ENCODE data around the gene NR2E1. TPM values are rescaled to one million over a fixed set of nuclear protein-coding genes. Genes with fewer than 3 reads are reported as not detected.
A peak's percentile ranks its signal among the peaks of the same experiment; 100 is the strongest.

Gene NR2E1
- total RNA-seq, 1 experiment from 2014 or later, result 1.4 TPM

DNA sequence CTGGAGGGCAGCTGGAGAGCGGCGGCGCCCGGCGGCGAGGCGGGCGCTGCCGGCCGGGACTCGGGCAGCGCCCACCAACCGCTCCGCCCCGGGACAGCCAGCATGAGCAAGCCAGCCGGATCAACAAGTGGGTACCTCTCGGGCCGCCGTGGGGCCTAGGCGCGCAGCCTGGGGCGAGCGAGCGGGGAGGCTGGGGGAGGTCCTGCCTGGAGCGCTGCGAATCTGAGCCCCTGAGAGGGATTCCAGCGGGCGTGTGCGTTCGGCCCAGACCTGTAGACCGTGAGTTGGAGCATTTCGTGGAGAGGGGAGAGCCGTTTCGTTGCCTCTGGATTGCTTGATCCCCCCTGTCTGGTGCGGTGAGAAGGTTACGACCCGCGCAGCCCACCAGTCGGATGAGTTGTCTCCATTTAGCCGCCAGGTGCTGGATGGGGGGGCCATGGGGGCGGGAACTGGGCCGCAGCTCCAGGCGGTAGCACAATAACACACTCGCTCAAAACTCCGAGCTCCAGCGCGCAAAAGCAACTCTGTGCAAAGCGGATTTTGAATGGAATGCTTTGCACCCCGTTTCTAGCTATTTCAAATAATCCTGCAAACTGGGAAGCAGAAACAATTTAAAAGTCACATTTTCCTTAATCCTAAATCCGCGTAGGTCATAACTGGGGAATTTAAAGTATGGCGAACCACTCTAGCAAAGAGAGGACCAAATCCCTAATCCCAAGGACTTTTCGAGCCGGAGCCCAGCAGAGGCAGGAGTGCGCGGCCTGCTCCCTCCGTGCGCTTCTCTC, 1.0 kb downstream of the NR2E1 start:
- H3K27me3 Mint-ChIP-seq (ENCODE audit: insufficient read depth, unreplicated experiment), result peaks cover 3% of the 10 kb centered on the region
- CTCF ChIA-PET, result no interaction called here
- no peaks in the 10 kb centered on the region for H3K27me3 ChIP-seq (replicated peaks; ENCODE audit: control insufficient read depth, insufficient read depth, low read length)

DNA sequence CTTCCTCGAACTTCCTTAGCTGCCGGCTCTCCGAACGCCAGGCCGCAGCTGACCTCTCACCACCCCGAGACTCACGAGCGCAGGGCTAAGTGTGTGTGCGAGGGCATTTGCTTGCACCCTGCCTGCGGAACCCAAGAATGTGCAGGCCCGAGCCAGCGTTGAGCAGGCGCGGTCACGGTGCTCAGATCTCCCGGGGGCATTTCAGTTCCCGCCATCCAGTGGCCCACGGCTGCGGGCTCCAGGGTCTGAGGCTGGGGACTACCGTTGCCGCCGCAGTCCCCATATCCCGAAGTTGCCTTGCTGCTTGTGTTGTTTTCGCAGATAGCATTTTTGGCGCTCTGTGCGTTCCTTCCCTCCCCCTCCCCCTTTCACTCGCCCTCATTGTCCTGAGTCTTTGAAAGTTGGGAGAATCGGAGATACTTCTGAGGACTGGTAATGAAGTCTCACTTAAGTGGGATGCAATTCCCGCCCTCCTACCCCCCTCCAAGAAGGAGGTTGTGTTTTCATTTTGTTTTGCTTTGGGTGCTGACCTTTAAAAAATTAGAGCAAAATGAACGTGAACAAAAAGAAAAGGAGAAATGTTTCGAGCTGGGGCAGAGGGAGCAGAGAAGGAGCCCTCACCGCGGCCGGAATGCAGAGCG, 1.7 kb downstream of the NR2E1 start:
- no peak overlapping the region for H3K27ac Mint-ChIP-seq (ENCODE audit: unreplicated experiment)
- ChIA-PET POLR2A (no interaction called here), CTCF (no interaction called here)
- TF ChIP-seq, protein P1, sequence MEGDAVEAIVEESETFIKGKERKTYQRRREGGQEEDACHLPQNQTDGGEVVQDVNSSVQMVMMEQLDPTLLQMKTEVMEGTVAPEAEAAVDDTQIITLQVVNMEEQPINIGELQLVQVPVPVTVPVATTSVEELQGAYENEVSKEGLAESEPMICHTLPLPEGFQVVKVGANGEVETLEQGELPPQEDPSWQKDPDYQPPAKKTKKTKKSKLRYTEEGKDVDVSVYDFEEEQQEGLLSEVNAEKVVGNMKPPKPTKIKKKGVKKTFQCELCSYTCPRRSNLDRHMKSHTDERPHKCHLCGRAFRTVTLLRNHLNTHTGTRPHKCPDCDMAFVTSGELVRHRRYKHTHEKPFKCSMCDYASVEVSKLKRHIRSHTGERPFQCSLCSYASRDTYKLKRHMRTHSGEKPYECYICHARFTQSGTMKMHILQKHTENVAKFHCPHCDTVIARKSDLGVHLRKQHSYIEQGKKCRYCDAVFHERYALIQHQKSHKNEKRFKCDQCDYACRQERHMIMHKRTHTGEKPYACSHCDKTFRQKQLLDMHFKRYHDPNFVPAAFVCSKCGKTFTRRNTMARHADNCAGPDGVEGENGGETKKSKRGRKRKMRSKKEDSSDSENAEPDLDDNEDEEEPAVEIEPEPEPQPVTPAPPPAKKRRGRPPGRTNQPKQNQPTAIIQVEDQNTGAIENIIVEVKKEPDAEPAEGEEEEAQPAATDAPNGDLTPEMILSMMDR (IDR thresholded peaks at IDR 0.05; ENCODE audit: insufficient read depth in 1 of 2, low read depth in 1 of 2, low read length in 1 of 2, severe bottlenecking in 1 of 2, unreplicated experiment in 1 of 2), result no peak
- intact Hi-C loops (cut with micrococcal nuclease; ENCODE audit: unreplicated experiment), result no loop called here
- no peak for DNase-seq
- no peak overlapping the region for H3K4me3 Mint-ChIP-seq (ENCODE audit: unreplicated experiment)
- no peaks in the 10 kb centered on the region for H3K9me3 Mint-ChIP-seq (ENCODE audit: unreplicated experiment)
- H3K4me1 ChIP-seq, result no peaks in the 10 kb centered on the region
- peaks cover 3% of the 10 kb centered on the region for H3K27me3 Mint-ChIP-seq (ENCODE audit: insufficient read depth, unreplicated experiment)
- H3K36me3 Mint-ChIP-seq (ENCODE audit: insufficient read depth, unreplicated experiment), result no peaks in the 10 kb centered on the region
- no TSS peak for BruUV-seq (replicated peaks)
- peaks cover 14% of the 10 kb centered on the region for H3K4me1 Mint-ChIP-seq (ENCODE audit: low read depth, unreplicated experiment)
- no peaks in the 10 kb centered on the region for H3K36me3 ChIP-seq (ENCODE audit: control insufficient read depth, insufficient read depth, low read length)
- H3K4me3 ChIP-seq (ENCODE audit: low read depth, low read length), result no peak overlapping the region
- no peaks in the 10 kb centered on the region for H3K9me3 ChIP-seq
- H3K27me3 ChIP-seq (replicated peaks; ENCODE audit: control insufficient read depth, insufficient read depth, low read length), result no peaks in the 10 kb centered on the region

More for the DNA sequence above, 1.0 kb downstream of the NR2E1 start:
- no peak for DNase-seq
- H3K4me1 Mint-ChIP-seq (ENCODE audit: low read depth, unreplicated experiment), result peaks cover 14% of the 10 kb centered on the region
- POLR2A ChIA-PET, result no interaction called here
- no peaks in the 10 kb centered on the region for H3K9me3 Mint-ChIP-seq (ENCODE audit: unreplicated experiment)
- intact Hi-C loops (cut with micrococcal nuclease; ENCODE audit: unreplicated experiment), result no loop called here
- H3K36me3 Mint-ChIP-seq (ENCODE audit: insufficient read depth, unreplicated experiment), result no peaks in the 10 kb centered on the region
- Histone ChIP-seq H3K4me1 (no peaks in the 10 kb centered on the region), H3K4me3 (ENCODE audit: low read depth, low read length) (peak overlapping the region; percentile 50; the same call in 1 of the 2 replicates), H3K9me3 (no peaks in the 10 kb centered on the region), H3K36me3 (ENCODE audit: control insufficient read depth, insufficient read depth, low read length) (no peaks in the 10 kb centered on the region)
- TF ChIP-seq, protein P1 (IDR thresholded peaks at IDR 0.05; ENCODE audit: insufficient read depth in 1 of 2, low read depth in 1 of 2, low read length in 1 of 2, severe bottlenecking in 1 of 2, unreplicated experiment in 1 of 2), result no peak
- peak overlapping the region; percentile 78 for H3K4me3 Mint-ChIP-seq (ENCODE audit: unreplicated experiment)
- BruUV-seq (replicated peaks), result no TSS peak
- H3K27ac Mint-ChIP-seq (ENCODE audit: unreplicated experiment), result no peak overlapping the region

DNA sequence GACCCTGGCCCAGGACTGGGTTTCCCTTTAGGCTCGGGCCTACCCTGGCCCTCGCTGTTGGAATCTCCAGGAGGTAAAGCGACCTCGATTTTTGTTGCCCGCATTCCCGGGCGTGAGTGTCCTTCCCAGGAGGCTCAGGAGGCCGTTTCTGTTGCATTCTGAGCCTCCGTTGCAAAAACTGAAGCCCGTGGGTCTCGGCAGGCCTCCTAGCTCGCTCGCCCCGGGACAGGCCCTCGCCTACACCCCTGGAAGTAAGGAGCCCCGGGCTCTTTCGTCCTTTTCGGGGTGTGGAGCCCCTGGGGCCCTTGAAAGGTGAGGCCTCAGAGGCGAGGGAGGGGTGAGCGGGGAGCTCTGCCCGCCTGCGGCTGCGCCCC, 2.3 kb downstream of the NR2E1 start:
- no peak for DNase-seq
- H3K27ac Mint-ChIP-seq (ENCODE audit: unreplicated experiment), result no peak overlapping the region
- H3K27me3 Mint-ChIP-seq (ENCODE audit: insufficient read depth, unreplicated experiment), result peaks cover 3% of the 10 kb centered on the region
- peaks cover 14% of the 10 kb centered on the region for H3K4me1 Mint-ChIP-seq (ENCODE audit: low read depth, unreplicated experiment)
- ChIA-PET POLR2A (no interaction called here), CTCF (no interaction called here)
- Histone ChIP-seq H3K36me3 (ENCODE audit: control insufficient read depth, insufficient read depth, low read length) (no peaks in the 10 kb centered on the region), H3K4me1 (no peaks in the 10 kb centered on the region), H3K9me3 (no peaks in the 10 kb centered on the region), H3K27me3 (replicated peaks; ENCODE audit: control insufficient read depth, insufficient read depth, low read length) (no peaks in the 10 kb centered on the region), H3K4me3 (ENCODE audit: low read depth, low read length) (no peak overlapping the region)
- no peaks in the 10 kb centered on the region for H3K9me3 Mint-ChIP-seq (ENCODE audit: unreplicated experiment)
- TF ChIP-seq, protein P1 (IDR thresholded peaks at IDR 0.05; ENCODE audit: insufficient read depth in 1 of 2, low read depth in 1 of 2, low read length in 1 of 2, severe bottlenecking in 1 of 2, unreplicated experiment in 1 of 2), result no peak
- BruUV-seq (replicated peaks), result no TSS peak
- no peaks in the 10 kb centered on the region for H3K36me3 Mint-ChIP-seq (ENCODE audit: insufficient read depth, unreplicated experiment)
- intact Hi-C loops (cut with micrococcal nuclease; ENCODE audit: unreplicated experiment), result no loop called here
- H3K4me3 Mint-ChIP-seq (ENCODE audit: unreplicated experiment), result no peak overlapping the region

Data from Caco-2 (cell line).